ENCODE measurements around the gene RPN2.

Gene RPN2

GRCh38 chr20:37218976-37219375 lies 39.8 kb downstream of the RPN2 start:
- DNase-seq (ENCODE audit: low spot score): no peak

- DNase-seq (ENCODE audit: low spot score): peak; percentile 38
Measured at GRCh38 chr20:37219751-37220668, 40.9 kb downstream of the RPN2 start.

GRCh38 chr20:37220731-37221130 lies 41.6 kb downstream of the RPN2 start:
- DNase-seq (ENCODE audit: low spot score): no peak

GRCh38 chr20:37222086-37222485 lies 43.0 kb downstream of the RPN2 start:
- DNase-seq (ENCODE audit: low spot score): no peak

GRCh38 chr20:37223053-37223452 lies 43.9 kb downstream of the RPN2 start:
- DNase-seq (ENCODE audit: low spot score): peak; percentile 62

GRCh38 chr20:37225146-37225545 lies 46.0 kb downstream of the RPN2 start:
- DNase-seq (ENCODE audit: low spot score): no peak

- no peak for DNase-seq (ENCODE audit: low spot score)
Measured at GRCh38 chr20:37226889-37227288, 47.8 kb downstream of the RPN2 start.

- DNase-seq (ENCODE audit: low spot score): no peak
Measured at GRCh38 chr20:37228082-37228481, 49.0 kb downstream of the RPN2 start.

- no peak for DNase-seq (ENCODE audit: low spot score)
Measured at GRCh38 chr20:37228656-37229055, 49.5 kb downstream of the RPN2 start.

GRCh38 chr20:37229357-37229756 lies 50.2 kb downstream of the RPN2 start:
- DNase-seq (ENCODE audit: low spot score): peak; percentile 44

- DNase-seq (ENCODE audit: low spot score): no peak
Measured at GRCh38 chr20:37230200-37230599, 51.1 kb downstream of the RPN2 start.

GRCh38 chr20:37231947-37232630 lies 53.0 kb downstream of the RPN2 start:
- DNase-seq (ENCODE audit: low spot score): peak; percentile 43

- DNase-seq (ENCODE audit: low spot score): no peak
Measured at GRCh38 chr20:37233548-37234253, 54.6 kb downstream of the RPN2 start.

- DNase-seq (ENCODE audit: low spot score): no peak
Measured at GRCh38 chr20:37234254-37234581, 55.1 kb downstream of the RPN2 start.

- no peak for DNase-seq (ENCODE audit: low spot score)
Measured at GRCh38 chr20:37235065-37235464, 55.9 kb downstream of the RPN2 start.

- DNase-seq (ENCODE audit: low spot score): no peak
Measured at GRCh38 chr20:37236462-37236861, 57.3 kb downstream of the RPN2 start.

GRCh38 chr20:37237656-37238055 lies 58.5 kb downstream of the RPN2 start:
- DNase-seq (ENCODE audit: low spot score): no peak

GRCh38 chr20:37238426-37238825 lies 59.3 kb downstream of the RPN2 start:
- no peak for DNase-seq (ENCODE audit: low spot score)

- peak; percentile 16 for DNase-seq (ENCODE audit: low spot score)
Measured at GRCh38 chr20:37238935-37239451, 59.9 kb downstream of the RPN2 start.

GRCh38 chr20:37240337-37241067 lies 61.4 kb downstream of the RPN2 start:
- DNase-seq (ENCODE audit: low spot score): no peak

GRCh38 chr20:37242503-37242902 lies 63.4 kb downstream of the RPN2 start:
- no peak for DNase-seq (ENCODE audit: low spot score)

Measured in Ammon's horn (tissue), 1 donor.